GM21786 (cell line): ENCODE data around the gene RHBG.

Source experiments
- ATAC-seq: cut with Tn5 transposase; IDR thresholded peaks from one replicate; pipeline ENCODE4 v1.9.1; 2021; ENCODE audit not compliant: unreplicated experiment

Gene RHBG

DNA sequence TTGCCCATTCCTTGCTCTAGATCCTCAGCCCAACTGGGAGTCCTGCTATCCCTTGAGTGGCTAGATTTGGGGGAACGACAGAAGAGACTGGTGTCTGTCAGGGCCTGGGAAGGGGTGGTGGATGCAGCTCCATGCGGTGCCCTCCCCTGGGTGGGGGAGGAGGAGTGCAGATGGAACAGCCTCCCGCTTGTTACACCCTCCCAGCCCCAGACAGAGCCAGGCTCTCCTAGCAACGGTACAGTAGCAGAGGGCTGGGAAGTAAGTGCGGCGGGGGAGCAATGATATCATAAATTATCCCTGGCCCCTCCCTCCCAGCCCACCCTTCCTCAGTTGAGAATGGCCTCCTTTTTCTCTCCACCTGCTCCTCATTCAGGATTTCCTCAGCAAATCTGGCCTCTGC lies 37.2 kb downstream of the RHBG start:
- no peak for ATAC-seq

DNA sequence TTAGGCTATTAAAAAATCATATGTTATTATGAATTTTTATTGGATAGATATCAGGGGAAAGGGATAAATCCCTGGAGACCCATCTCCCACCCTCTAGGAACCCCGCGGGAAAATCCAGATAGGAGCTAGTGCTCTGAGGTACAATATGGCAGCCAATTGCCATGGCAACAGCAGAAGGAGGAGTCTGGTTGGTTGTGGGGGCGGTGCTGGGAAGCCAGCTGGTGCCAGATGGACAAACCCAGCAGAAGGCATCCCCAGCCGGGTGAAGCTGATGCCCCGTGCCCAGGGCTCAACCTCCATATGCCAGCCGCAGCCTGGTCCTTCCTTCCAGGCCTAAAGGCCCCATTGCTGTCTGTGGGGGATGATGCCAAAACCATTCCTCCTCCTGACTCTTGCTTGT lies 38.3 kb downstream of the RHBG start:
- ATAC-seq: no peak

DNA sequence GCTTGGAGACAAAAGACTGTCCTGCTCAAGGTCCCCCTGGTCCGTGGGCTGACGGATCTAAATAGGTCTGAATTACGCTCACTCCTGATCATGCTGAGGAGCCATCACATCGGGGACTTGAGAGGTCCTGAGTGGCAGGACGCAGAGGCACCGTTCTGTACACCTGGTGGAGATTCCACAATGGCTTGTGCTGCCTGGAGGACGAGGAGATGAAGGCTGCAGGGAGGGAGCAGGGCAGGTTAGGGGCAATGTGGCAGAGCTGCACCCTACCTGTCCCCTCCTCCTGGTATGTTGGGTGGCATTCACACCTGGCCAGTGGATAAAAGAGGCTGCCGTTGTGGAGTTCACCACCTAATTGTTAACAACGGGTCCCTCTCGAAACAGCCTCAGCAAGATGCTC lies 38.7 kb downstream of the RHBG start:
- ATAC-seq: no peak

DNA sequence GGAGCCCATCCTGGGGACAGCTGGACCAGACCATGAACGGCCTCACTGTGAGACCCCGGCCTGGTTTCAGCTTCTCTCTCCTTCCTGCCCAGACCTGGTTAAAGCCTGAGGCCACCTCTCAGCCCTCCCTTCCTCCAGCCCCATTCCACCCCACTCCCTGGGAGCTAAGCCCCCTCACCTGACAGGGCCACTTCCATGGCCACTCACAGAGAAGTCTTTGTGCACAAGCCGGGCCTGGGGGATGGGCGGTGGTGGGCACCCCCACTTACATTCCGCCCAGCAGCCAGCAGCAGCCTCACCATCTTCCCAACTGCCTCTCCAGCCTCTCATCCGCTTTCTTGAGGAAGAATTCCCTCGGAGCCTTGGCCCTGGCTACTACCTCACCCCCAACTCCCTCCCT lies 40.4 kb downstream of the RHBG start:
- no peak for ATAC-seq

DNA sequence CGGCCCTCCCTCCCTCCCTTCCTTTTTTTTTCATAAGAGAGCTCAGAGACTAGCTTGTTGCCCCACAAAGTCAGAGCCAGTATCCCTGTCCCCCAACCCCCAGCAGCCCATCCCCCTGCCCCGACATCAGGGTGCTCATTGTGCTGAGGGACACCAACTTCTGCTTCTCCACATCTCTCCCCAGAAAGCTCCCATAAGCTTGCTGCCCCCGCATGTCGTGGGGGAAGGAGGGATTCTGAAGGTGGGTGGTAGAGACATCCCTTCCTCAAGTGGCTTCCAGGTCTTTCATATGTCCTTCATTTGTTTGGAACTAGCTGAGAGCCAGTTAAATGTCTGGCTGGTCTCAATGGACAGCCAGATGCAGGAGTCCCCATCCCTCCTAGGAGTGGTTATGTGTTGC lies 41.2 kb downstream of the RHBG start:
- no peak for ATAC-seq

DNA sequence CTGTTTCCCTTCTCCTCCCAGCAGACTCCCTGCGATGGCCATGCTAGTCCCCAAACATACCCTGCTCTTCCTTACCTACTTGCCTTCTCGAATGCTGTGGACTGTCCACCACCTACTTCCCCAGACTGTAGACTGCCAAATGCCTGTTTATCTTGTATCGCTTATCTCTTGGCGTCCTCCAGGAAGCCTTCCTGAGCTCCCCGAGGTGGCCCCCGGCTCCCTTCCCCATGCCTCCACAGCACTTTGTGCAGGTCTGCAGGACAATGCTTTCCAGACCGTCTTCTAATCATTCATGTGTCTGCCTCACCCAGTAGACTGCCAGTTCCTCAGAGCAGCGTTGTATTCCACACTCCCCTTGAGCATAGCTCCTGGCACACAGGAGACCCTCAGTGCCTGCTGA lies 41.7 kb downstream of the RHBG start:
- no peak for ATAC-seq

DNA sequence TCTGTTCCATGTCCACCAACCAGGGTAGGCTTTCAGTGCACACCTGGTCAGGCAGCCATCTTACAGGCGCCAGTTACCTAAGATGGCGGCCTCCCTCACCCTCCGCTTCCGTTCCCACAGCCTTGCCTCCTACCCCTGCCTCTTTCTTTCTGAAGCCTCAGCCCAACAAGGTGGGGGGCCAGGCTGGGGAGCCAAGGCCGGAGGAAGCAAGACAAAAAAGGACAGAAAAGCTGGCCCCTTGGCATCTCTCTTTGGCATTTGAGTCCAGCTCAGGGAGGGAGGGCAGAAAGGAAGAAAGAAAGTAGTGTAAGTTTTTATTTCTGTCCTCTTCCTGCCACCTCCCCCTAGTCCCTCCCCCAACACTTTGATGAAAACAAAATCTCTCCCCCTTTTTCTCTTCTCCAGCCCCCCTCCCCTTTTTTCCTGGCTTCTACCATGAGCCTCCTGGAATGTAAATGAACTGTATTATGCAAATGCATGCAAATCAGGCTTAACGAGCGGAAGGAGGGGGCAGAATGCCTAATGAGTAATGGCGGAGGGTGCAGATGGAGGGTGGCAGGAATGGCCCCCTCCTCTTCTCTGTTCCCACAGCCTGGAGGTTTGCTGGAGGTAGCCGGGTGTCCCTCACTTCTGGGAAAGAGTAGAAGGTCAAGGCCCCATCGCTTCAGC lies 43.8 kb downstream of the RHBG start:
- ATAC-seq: no peak

DNA sequence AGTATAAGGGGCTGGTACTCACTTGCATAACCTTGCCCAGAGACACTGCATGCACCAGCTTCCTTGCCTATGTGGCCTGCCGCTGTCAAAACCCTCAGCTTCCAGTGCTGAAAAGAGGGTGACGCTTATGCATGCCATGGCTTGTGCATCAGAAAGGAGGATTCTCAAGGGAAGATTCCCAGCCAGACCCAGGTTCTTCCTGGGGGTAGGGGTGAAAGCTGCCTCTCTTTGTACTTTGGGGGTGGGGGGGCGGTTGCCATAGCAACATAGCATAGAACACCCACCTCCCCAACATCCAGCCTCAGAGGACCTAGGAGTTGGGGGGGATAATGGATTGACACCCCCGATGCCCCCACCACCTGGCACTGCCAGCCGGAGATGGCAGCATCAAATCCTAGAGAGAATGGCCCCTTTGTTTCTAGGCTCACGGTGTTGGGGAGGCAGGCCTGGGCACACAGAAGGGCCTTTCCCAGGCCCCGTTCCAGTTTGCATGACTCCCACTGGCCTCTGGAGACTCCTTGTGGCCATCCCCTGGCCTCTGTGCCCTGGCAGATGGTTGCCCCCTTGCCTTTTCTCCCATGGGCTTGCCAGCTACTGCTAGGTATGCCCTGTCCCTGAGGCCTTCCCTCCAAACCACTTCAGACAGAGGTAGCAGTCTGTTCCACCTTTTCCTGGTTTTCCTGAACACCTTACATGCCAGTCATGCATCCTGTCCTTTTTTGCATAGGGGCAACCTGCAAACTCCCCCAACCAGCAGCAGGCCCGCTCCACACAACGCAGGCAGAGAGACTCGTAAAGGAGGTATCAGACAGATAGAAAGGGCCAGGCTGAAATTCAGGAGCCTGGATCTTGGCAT lies 44.6 kb downstream of the RHBG start:
- ATAC-seq: no peak

DNA sequence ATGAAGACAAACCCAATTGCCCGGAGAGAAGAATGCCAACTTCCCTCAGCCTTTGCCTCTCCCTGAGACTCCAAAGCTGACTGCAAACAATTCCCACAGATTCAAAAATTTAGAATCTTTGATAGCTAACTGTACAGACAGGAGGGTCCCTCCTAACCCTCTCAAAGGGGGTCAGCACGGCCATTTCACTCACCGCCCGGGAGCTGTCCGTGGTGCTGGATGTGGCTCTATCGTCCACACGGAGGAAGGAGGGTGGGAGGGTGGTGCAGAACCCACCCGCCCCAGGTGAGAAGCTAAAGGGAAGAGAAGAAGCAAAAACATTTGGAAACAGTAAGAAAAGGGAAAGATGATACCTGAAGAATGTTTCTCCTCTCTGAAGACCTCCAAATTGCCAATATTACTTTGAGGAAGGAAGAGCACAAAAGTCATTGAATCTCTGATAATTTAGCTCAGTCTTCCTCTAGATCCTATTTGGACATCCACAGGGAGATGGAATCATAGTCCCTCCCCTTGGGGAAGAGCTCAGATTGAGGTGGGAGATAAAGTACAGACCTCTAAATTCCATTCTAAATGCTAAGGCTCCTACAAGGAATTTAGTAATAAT lies 45.6 kb downstream of the RHBG start:
- no peak for ATAC-seq

DNA sequence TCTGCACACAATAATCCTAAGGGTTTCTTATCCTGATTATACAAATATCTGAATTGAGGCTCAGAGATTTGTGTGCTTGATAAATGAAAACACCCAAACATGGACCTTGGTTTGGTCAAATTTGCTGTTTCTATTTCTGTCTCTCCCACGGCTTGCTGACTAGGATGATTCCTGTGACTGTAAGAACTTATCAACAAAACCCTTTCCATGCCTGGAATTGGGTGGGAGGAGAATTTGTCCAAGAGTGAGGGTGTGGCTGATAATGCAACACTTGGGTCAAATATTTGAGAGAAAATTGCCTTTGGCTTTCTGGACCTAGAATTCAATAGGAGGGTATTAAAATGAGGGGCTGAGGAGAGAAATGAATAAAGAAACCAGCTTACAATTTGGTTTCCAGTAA lies 48.0 kb downstream of the RHBG start:
- no peak for ATAC-seq

DNA sequence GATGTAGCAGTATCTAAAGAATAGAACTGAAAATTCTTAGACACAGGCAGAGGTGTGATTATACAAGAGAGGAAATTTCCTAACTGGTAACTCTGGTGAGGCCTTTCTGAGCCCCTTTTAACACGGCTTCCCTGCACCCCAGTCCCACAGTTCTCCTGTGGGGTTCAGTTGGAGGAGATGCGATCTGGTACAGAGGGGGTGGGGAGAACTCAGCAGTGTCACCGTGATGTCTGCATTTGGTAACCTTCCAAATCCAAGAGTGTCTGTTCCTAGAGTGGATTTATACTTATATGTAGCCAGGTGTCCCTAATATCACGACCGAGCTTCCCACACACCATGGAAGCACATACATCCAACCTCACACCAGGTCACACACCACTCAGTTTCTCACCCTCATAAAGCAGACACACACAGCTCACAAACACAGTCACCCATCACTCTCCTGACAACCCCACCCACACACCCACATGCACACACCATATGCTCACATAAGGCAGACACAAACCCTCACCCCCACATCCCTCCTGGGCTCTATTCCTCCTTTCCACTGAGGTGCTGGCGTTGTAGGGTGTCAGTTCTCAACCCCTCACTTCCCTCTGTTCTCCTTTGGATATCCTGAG lies 48.5 kb downstream of the RHBG start:
- ATAC-seq: no peak

DNA sequence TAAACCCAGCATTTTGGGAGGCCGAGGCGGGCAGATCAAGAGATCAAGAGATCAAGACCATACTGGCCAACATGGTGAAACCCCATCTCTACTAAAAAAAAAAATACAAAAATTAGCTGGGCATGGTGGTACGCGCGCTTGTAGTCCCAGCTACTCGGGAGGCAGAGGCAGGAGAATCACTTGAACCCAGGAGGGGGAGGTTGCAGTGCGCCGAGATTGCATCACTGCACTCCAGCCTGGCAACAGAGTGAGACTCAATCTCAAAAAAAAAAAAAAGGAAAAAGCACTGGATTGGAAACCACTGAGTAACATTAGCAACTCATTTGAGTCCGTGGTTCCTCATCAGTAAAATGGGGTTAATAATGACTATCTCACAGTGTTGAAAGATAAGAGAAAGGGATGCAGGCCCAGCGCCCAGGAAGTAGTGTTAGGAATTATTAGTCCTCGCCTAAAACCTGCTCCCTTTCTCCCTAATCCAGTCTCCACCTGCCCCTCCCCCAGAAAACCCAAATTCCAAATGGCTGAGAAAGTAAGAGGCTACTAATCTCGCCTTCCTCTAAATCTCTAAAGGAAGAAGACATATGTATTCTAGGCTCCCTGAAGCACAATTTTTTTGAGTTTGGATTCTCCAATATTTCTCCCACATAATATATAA lies 49.5 kb downstream of the RHBG start:
- ATAC-seq: no peak

DNA sequence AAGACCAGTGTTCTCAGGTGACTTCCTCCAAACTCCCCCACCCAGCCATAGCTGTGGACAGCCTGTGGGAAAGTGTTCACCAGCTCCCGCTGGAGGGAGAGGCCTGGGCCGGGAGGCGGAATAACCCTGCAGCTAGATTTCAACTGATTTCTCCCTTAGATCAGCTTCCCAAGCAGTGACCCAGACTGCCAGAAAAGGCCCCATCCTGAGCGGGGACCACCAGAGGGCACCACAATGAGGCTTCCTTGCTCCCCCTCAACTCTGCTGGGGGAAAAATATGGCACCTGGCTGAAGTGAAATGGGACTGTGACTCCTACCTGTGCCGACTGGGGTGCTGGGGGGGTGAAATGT lies 50.8 kb downstream of the RHBG start:
- no peak for ATAC-seq

DNA sequence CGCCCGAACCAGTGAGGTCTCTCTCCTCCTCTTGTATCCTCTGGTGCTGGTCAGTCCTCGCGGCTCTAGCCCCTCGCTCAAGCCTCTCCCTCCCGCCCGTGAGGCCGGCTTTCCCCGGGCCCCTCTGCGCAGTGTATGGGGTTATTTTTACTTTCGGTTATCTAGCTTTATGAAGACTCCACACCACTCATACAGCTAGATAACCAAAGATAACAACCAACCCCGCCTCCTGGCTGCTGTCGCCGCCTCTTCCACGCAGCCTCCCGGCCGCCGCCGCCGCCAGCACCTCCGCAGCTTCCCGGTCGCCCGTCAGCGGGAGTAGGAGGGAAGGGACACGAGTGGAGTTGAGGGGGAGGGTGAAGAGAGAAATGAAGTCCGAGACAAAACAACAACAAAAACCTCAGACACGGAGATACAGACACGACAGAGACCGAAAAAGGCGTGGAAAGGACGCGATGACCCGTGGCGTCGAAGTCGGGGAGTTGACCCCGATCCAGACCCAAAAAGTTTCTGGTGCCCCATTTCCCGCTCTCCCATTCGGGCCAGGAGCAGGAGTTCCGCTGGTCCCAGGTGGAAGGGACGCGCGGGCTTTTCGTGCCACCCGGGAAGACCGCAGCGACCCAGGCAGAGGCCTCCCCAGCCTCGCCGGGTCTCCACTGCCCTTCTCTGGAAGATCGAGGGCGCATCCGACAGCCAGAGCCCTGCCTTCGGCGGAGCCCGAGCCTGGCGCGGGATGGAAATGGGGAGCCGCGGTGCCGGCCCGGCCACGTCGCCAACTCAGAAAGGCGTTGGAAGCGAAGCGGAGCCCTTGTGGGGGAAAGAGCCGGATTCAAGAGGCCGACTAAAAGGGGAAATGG lies 51.4 kb downstream of the RHBG start:
- ATAC-seq: no peak

DNA sequence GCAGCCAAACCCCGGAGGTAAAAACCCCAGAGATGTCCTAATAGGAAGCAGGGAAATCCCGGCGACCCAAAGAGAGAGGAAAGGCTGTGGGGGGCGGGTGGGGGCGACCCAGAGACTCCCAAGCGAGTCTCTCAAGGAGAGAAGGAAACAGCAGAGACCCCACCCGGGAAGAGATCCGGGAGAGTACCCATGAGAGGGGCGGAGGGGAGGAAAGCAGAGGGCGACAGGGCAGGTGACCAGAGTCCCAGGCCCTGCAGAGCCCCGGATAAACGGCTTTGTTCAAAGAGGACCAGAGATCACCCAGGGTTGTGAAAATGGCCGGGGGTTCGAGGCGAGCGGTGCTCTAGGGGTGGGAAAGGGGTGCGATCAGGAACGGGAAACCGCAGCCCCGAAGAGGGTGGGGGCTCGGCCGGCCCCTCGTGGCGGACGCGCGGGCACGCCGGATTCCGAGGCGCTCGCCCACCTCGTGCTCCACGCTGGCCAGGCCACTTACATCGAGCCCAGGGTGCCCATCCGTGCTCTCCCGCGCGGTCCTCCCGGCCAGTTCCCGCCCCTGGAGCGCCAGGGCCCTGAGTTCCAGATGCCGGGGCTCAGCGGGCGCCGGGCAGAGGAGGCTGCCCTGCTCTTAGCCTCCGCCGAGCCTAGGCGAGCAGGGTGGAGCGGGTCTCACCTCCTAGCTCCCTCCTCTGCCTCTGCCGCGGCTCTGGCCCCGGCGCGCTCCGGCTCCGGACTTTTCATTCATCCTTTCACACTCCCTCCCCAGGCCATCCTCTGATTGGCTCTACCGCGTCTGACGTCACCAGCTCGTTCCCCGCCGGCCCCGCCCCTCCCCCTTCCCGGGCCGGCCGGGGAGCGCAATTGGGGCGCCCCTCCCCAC lies 52.3 kb downstream of the RHBG start:
- ATAC-seq: no peak

DNA sequence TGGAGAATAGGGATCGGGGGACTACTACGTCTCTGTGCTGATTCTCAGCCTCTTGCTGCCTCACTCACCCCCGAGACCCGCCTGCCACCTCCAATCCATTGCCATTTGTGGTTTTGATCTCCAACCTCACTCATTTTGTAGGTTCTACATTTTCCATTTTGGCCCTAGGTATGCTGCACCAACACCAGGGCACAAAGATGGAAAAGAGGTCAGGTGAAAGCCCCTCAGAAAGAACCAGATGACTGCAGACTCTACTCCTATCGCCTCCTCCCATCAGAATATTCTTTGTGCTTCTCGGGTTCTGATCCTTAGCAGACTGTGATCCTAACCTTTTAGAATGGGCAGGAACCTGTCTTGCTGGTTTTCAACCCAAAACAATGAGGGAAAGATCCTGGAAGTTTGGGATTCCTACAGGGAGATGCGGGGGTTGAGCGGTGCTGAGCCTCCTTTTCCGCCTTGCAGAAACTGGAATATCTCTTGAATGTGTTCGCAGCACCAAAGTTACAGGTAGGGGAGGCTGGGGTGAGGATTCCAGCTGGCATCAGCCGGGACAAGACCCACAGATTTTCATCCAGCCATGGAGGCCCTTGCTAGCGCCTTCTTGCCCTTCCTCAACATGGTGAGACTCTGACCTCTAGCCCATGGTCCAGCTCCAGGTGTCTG lies 53.1 kb downstream of the RHBG start:
- ATAC-seq: no peak

DNA sequence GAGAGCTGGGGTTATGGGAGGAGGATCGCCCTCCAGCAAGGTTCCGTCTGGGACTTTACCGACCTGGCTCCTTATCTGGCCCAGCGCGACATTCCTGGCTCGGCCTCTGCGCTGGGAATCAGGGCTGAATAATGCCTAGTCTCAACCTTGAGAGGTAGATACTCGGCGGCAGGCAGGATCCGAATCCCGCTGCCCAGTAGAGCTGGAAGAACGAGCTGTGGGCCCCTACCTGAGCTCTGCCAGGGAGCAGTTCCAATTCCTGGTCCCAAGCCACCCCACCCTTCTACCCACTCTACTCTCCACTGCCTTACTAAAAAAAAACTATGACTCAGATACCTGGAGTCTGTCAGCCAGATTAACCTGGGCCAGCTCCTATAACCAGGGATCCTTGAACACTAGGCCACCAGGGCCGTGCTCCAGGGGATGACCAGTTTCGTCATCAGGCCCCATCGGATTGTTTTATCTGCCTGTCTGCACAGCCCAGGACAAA lies 53.6 kb downstream of the RHBG start:
- no peak for ATAC-seq

DNA sequence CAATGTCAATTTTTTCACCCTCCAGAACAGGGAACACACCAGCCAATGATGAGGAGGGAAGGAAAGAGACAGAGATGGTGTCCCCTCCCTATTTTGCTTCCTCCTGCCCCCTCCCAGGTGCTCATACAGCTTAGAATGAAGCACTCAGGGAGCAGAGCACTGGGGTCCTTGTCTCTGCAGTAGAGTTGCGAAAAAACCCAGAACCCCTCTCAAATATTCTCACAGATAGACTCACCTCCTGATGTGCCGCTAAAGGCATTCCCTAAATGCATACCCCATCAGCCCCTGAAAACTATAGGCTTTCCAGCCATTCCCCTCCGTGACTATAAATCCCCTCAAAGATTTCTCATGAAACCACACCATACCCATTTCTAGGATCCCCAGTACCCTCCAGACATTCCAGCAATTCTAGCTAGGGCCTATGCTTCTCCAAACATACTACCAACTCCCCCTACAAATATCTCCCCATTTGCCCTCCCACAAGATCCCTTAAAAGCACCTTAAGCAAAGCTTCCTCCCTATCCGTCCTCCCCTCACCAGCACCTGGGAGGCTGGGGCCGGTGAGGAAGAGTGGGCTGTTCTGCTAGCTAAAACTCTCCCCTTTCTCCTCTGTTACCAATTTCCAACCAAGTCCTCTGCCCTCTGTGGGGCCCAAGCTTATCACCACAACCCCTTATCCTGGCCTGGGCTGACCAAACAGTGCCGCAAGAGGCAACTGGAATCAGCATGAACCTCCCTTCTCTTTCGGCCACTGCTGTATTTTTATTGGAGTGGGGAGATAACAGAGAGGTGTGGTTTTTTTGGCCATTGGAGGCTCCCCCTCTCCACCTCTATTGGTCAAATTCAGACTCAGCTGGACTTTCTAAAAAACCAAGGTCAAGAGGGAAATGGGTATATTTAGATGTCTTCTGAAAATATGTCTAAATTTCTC lies 54.7 kb downstream of the RHBG start:
- ATAC-seq: no peak
